Panc1 (cell line): Measurements from ENCODE around the gene IGFBP3. TPM values are rescaled to one million over a fixed set of nuclear protein-coding genes. Genes with fewer than 3 reads are reported as not detected.

Source experiments
- ATAC-seq: fragments of 200-7000 bp; cut with Tn5 transposase; 2 replicates; pipeline ENCODE4 v1.9.1; 2020; ENCODE audit warnings: mild to moderate bottlenecking, moderate library complexity
- BruUV-seq: library from RNA; stranded (reverse); fragments of 400-500 nt; replicated peaks from 2 replicates; lab custom pipeline; 2021; lab: Mats Ljungman, UMichigan
- CTCF ChIA-PET: fragments of 300-600 bp; sonication (Branson Sonifier 250); formaldehyde crosslinking; loops from one replicate; lab custom pipeline; 2022; ENCODE audit warnings: antibody characterized with exemption; lab: Charles Lee
- POLR2A ChIA-PET: fragments of 300-600 bp; sonication (Branson Sonifier 250); formaldehyde crosslinking; loops from one replicate; lab custom pipeline; 2022; ENCODE audit warnings: antibody characterized with exemption; lab: Charles Lee
- DNase-seq: peaks from one replicate; pipeline ENCODE4 v3.0.0-alpha.2; 2010; ENCODE audit warnings: low read depth, low spot score
- H3K27ac ChIP-seq: 2 replicates; pipeline ENCODE4 v1.5.1; 2011; ENCODE audit warnings: mild to moderate bottlenecking, low read length, inconsistent platforms
- H3K27me3 ChIP-seq: fragments of 200-500 bp; sonication (Bioruptor generic); 2 replicates; pipeline ENCODE4 v1.6.0; 2014; ENCODE audit warnings: low read length, inconsistent platforms; ENCODE audit not compliant: control insufficient read depth, insufficient read depth
- H3K36me3 ChIP-seq: fragments of 200-500 bp; sonication (Bioruptor generic); 2 replicates; pipeline ENCODE4 v1.5.1; 2014; ENCODE audit warnings: inconsistent platforms, mild to moderate bottlenecking, low read length, moderate library complexity; ENCODE audit not compliant: control insufficient read depth, insufficient read depth
- H3K4me1 ChIP-seq: 2 replicates; pipeline ENCODE4 v1.5.1; 2011; ENCODE audit warnings: inconsistent platforms, mild to moderate bottlenecking, low read length, moderate library complexity; ENCODE audit not compliant: control insufficient read depth, insufficient read depth
- H3K4me3 ChIP-seq, 2 experiments: 2 replicates each; pipeline ENCODE4 v1.5.1; 2011 to 2012; ENCODE audit warnings: low read depth in 2 of 2, low read length in 2 of 2, mild to moderate bottlenecking in 2 of 2, inconsistent platforms in 1 of 2, moderate library complexity in 1 of 2
- H3K9me3 ChIP-seq: fragments of 200-500 bp; sonication (Bioruptor generic); 2 replicates; pipeline ENCODE4 v1.5.1; 2014; ENCODE audit warnings: low read depth, mild to moderate bottlenecking, inconsistent platforms, low read length, moderate library complexity; ENCODE audit not compliant: control insufficient read depth, insufficient read depth
- CTCF ChIP-seq: fragments of 450-650 bp; IDR thresholded peaks from 2 replicates; pipeline ENCODE4 v1.5.1; 2017; ENCODE audit warnings: mild to moderate bottlenecking
- POLR2AphosphoS5 ChIP-seq: IDR thresholded peaks from 2 replicates; pipeline ENCODE4 v1.6.1; 2012; ENCODE audit warnings: mild to moderate bottlenecking, low read depth, low read length, moderate library complexity
- REST ChIP-seq, 2 experiments: IDR thresholded peaks; 2 replicates each; pipeline ENCODE4 v1.6.1; 2011 to 2012; ENCODE audit warnings: low read depth in 2 of 2, control low read depth in 1 of 2, low read length in 1 of 2, mild to moderate bottlenecking in 1 of 2, moderate library complexity in 1 of 2; ENCODE audit not compliant: insufficient read depth in 1 of 2
- SIN3A ChIP-seq: IDR thresholded peaks from 2 replicates; pipeline ENCODE4 v1.6.1; 2012; ENCODE audit warnings: low read depth, mild to moderate bottlenecking, low read length, moderate library complexity, borderline replicate concordance; ENCODE audit not compliant: insufficient read depth
- TCF7L2 ChIP-seq: IDR thresholded peaks from 2 replicates; pipeline ENCODE4 v1.6.1; 2011; ENCODE audit warnings: mild to moderate bottlenecking, low read depth, low read length, inconsistent platforms
- in situ Hi-C: cut with HindIII; loops from 2 replicates; pipeline ENCODE4 v1.10.0; 2016; ENCODE audit warnings: low sequenced_read_pairs, low pct_unique_long_range_greater_than_20kb
- intact Hi-C: fragments of 100-400 bp; cut with micrococcal nuclease; formaldehyde crosslinking; loops from one replicate; pipeline ENCODE4 v1.10.0; 2022; ENCODE audit not compliant: unreplicated experiment
- total RNA-seq: library from RNA; stranded (reverse); gene quantifications from one replicate; pipeline ENCODE4 v1.2.1, GENCODE V29; 2021; ENCODE audit not compliant: unreplicated experiment

The IGFBP3 gene
- total RNA-seq, 1 experiment from 2014 or later, result 6.0 TPM

DNA sequence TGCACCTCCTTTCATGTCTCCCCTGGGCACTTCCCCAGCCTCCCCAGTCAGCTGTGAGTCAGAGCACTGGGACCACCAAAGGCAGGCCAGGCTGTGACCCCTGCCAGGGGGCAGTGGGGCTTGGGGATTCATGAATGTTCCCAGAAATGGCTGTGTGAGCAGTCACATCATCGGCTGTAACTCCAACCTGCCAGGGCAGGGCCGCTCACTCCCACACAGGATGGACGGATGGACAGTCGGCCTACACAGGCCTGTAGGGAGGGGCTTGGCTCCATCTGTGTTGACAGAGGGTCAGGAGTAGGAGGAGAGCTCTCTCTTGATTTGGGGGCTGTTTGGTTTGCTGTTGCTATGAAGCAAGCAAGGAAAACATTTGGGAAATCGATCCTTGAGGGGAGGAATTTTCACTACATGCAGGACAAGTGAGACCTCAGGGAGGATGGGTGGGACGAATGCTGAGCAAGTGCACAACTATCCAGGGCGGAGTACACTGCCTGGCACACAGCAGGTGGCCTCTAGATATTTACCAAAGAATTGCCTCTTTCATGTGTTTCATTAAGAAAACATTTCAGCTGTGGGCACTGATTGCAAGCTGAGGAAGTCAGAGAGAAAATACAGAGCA, 35.7 kb downstream of the IGFBP3 start:
- TF ChIP-seq SIN3A (no peak), CTCF (no peak), TCF7L2 (no peak), POLR2AphosphoS5 (no peak), REST (IDR thresholded peaks at IDR 0.05; ENCODE audit: insufficient read depth in 1 of 2, low read depth in 2 of 2, low read length in 1 of 2) (no peak)
- ATAC-seq (0 out of 2 replicates have a peak, but pooled peaks have one; percentile 41), DNase-seq (peak; percentile 82)
- ChIA-PET CTCF (no interaction called here), POLR2A (no interaction called here)
- intact Hi-C loops, result no loop called here
- H3K27ac ChIP-seq, result no peak overlapping the region
- no peaks in the 10 kb centered on the region; the same call in 1 of the 2 replicates for H3K4me1 ChIP-seq
- H3K9me3 ChIP-seq, result no peaks in the 10 kb centered on the region
- peaks cover 25% of the 10 kb centered on the region for H3K27me3 ChIP-seq
- BruUV-seq, result no TSS peak
- H3K36me3 ChIP-seq, result no peaks in the 10 kb centered on the region
- no peak overlapping the region for H3K4me3 ChIP-seq
- in situ Hi-C loops, result no loop called here

DNA sequence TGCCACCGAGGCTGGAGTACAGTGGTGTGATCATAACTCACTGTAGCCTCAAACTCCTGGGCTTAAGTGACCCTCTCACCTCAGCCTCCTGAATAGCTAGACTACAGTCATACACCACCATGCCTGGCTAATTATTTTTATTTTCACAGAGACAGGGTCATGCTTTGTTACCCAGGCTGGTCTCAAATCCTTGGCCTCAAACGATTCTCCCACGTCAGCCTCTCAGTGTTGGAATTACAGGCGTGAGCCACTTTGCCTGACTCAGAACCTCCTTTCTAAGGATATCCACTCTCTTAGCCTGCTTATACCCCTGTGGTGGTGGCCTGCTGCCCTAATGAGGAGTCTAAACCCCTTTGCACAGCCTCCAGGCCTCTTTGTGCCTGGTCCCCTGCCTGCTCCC, 36.9 kb downstream of the IGFBP3 start:
- DNase-seq (no peak), ATAC-seq (no peak)
- no peaks in the 10 kb centered on the region for H3K36me3 ChIP-seq
- H3K27ac ChIP-seq, result no peak overlapping the region
- intact Hi-C loops, result no loop called here
- no peak overlapping the region for H3K4me3 ChIP-seq
- no TSS peak for BruUV-seq
- peaks cover 18% of the 10 kb centered on the region for H3K27me3 ChIP-seq
- CTCF ChIA-PET, result interaction anchor here (0.5 kb wide), 1 partner anchor 619 kb away, joined by 3 read pairs; no protein-coding TSS in a partner anchor
- in situ Hi-C loops, result no loop called here
- POLR2A ChIA-PET, result interaction anchor here (0.6 kb wide), 1 partner anchor 1379 kb away, joined by 3 read pairs; no protein-coding TSS in a partner anchor
- H3K4me1 ChIP-seq, result no peaks in the 10 kb centered on the region; the same call in 1 of the 2 replicates
- no peaks in the 10 kb centered on the region for H3K9me3 ChIP-seq
- TF ChIP-seq TCF7L2 (no peak), CTCF (no peak), REST (IDR thresholded peaks at IDR 0.05; ENCODE audit: insufficient read depth in 1 of 2, low read depth in 2 of 2, low read length in 1 of 2) (no peak), SIN3A (no peak), POLR2AphosphoS5 (no peak)
